Prostate gland (tissue), 2 donors: ENCODE measurements around the gene LBH.

Experiments used
- POLR2AphosphoS5 ChIP-seq: sonication (generic); formaldehyde crosslinking; IDR thresholded peaks from one replicate; pipeline ENCODE4 v1.6.1; 2017; ENCODE audit warnings: antibody characterized with exemption
- TF ChIP-seq, protein P1 (sequence below), 4 experiments: fragments of 200-600 bp in 2 of 4; fragments of 450-650 bp in 2 of 4; sonication (generic) in 2 of 4; IDR thresholded peaks; 1 replicate in 3 of 4; 2 replicates in 1 of 4; pipeline ENCODE4 v1.5.1; 2016 to 2019; ENCODE audit warnings: antibody characterized with exemption in 4 of 4, mild to moderate bottlenecking in 2 of 4, moderate library complexity in 2 of 4

DNA sequence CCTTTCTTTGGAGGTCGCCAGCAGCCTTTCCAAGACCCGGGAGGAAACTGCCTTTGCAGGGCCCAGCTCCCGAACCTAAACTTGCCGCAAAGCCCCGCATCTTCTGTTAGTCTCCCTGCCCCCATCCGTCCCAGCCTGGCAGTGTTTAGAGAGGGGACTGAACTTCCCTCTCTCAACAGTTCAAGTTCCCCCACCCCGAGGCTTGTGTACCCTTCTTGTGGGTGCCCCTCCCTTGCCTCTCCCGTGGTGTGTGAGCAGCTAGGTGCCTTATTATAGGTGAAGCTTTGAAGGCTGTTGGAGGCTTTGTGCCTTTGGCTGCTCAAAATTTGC is 1.4 kb downstream of the LBH start:
- TF ChIP-seq, protein P1, sequence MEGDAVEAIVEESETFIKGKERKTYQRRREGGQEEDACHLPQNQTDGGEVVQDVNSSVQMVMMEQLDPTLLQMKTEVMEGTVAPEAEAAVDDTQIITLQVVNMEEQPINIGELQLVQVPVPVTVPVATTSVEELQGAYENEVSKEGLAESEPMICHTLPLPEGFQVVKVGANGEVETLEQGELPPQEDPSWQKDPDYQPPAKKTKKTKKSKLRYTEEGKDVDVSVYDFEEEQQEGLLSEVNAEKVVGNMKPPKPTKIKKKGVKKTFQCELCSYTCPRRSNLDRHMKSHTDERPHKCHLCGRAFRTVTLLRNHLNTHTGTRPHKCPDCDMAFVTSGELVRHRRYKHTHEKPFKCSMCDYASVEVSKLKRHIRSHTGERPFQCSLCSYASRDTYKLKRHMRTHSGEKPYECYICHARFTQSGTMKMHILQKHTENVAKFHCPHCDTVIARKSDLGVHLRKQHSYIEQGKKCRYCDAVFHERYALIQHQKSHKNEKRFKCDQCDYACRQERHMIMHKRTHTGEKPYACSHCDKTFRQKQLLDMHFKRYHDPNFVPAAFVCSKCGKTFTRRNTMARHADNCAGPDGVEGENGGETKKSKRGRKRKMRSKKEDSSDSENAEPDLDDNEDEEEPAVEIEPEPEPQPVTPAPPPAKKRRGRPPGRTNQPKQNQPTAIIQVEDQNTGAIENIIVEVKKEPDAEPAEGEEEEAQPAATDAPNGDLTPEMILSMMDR (IDR thresholded peaks at IDR 0.05): no peak
- TF ChIP-seq POLR2AphosphoS5: no peak
